K562 (cell line): Measurements from ENCODE around the gene PRKAA2. TPM values are rescaled to one million over a fixed set of nuclear protein-coding genes. Genes with fewer than 3 reads are reported as not detected.
"Not testable (repeated sequence)": the region's sequence is repeated elsewhere in the genome, so short reads cannot be mapped to it uniquely, and the experiment has no call there.

Experiments
- ATAC-seq: fragments of 200-7000 bp; cut with Tn5 transposase; 3 replicates; pipeline ENCODE4 v1.9.1; 2020; ENCODE audit warnings: moderate library complexity
- BruUV-seq: library from RNA; stranded (reverse); fragments of 400-500 nt; replicated peaks from 2 replicates; lab custom pipeline; 2021; lab: Mats Ljungman, UMichigan
- CTCF ChIA-PET: fragments of 300-600 bp; formaldehyde crosslinking; extraction: SDS; loops from one replicate; lab custom pipeline; 2021; ENCODE audit warnings: low intra/inter-chr PET ratio; lab: Yijun Ruan, JAX
- POLR2A ChIA-PET: fragments of 300-600, 350-650 bp; sonication (Branson Sonifier 250); formaldehyde crosslinking; extraction: SDS; loops from one replicate; lab custom pipeline; 2021; ENCODE audit warnings: antibody characterized with exemption, inconsistent platforms; lab: Yijun Ruan, JAX
- DNase-seq, 4 experiments: peaks; one replicate each; pipeline versions ENCODE4 v3.0.0 to v3.0.0-alpha.2; 2011 to 2018; ENCODE audit warnings: low spot score in 3 of 4, mixed read lengths in 3 of 4; ENCODE audit errors: extremely low read depth in 1 of 4
- FAIRE-seq: peaks from 2 replicates; lab custom pipeline; 2011; peaks lifted over from hg19 to GRCh38; lab: Jason Lieb, UNC
- H2AFZ ChIP-seq: 2 replicates; pipeline ENCODE4 v1.6.0; 2011; ENCODE audit warnings: low read depth, low read length, control low read depth, inconsistent platforms
- H3K27ac ChIP-seq: fragments of 200-600 bp; 3 replicates; pipeline ENCODE4 v1.8.0; 2011; ENCODE audit warnings: low read depth, mild to moderate bottlenecking, control low read depth, inconsistent platforms, low read length, moderate library complexity, mixed read lengths; ENCODE audit errors: extremely low read depth
- H3K27me3 ChIP-seq, 2 experiments: fragments of 300-600 bp in 1 of 2; 2 replicates in 1 of 2; 3 replicates in 1 of 2; pipeline versions ENCODE4 v1.6.0 to v1.8.0; 2011; ENCODE audit warnings: inconsistent platforms in 2 of 2, low read length in 2 of 2, mild to moderate bottlenecking in 1 of 2, mixed read lengths in 1 of 2, moderate library complexity in 1 of 2; ENCODE audit not compliant: control insufficient read depth in 2 of 2, insufficient read depth in 2 of 2
- H3K36me3 ChIP-seq: fragments of 300-600 bp; 3 replicates; pipeline ENCODE4 v1.8.0; 2011; ENCODE audit warnings: mild to moderate bottlenecking, low read length, inconsistent platforms; ENCODE audit not compliant: control insufficient read depth, insufficient read depth
- H3K4me1 ChIP-seq, 2 experiments: fragments of 200-600 bp in 1 of 2; replicated peaks in 1 of 2; 2 replicates in 1 of 2; 3 replicates in 1 of 2; pipeline versions ENCODE4 v1.5.1 to v1.8.0; 2011; ENCODE audit warnings: inconsistent platforms in 2 of 2, low read length in 2 of 2, mild to moderate bottlenecking in 1 of 2, mixed read lengths in 1 of 2, moderate library complexity in 1 of 2; ENCODE audit not compliant: control insufficient read depth in 2 of 2, insufficient read depth in 2 of 2
- H3K4me2 ChIP-seq: 2 replicates; pipeline ENCODE4 v1.6.1; 2011; ENCODE audit warnings: low read length, control low read depth, inconsistent platforms, mixed read lengths; ENCODE audit not compliant: insufficient read depth
- H3K4me3 ChIP-seq: fragments of 200-600 bp; sonication (generic), shearing (Covaris generic); 2 replicates; pipeline ENCODE4 v1.5.1; 2016; ENCODE audit warnings: control low read depth, inconsistent platforms
- H3K79me2 ChIP-seq: fragments of 200-600 bp; 3 replicates; pipeline ENCODE4 v1.8.0; 2011; ENCODE audit warnings: low read length, inconsistent platforms; ENCODE audit not compliant: control insufficient read depth, insufficient read depth
- H3K9ac ChIP-seq, 2 experiments: 2 replicates each; pipeline versions ENCODE4 v1.6.0 to v1.6.1; 2011; ENCODE audit warnings: low read depth in 2 of 2, low read length in 2 of 2, control low read depth in 1 of 2, inconsistent platforms in 1 of 2, mild to moderate bottlenecking in 1 of 2, mixed read lengths in 1 of 2; ENCODE audit not compliant: insufficient read depth in 1 of 2
- H3K9me1 ChIP-seq: one replicate; pipeline ENCODE4 v1.6.0; 2011; ENCODE audit warnings: inconsistent platforms, mild to moderate bottlenecking, low read length, moderate library complexity; ENCODE audit not compliant: control insufficient read depth, insufficient read depth
- H3K9me3 ChIP-seq: replicated peaks from 2 replicates; pipeline ENCODE4 v1.5.1; 2011; ENCODE audit warnings: low read depth, low read length, inconsistent platforms; ENCODE audit not compliant: control insufficient read depth, insufficient read depth
- H4K20me1 ChIP-seq: replicated peaks from 2 replicates; pipeline ENCODE4 v1.6.1; 2011; ENCODE audit warnings: low read length, inconsistent platforms, mixed read lengths; ENCODE audit not compliant: control insufficient read depth, insufficient read depth
- RBM25 ChIP-seq: fragments of 200-400 bp; formaldehyde crosslinking; IDR thresholded peaks from 2 replicates; pipeline ENCODE4 v1.6.1; 2018; ENCODE audit warnings: low read length, low read depth, moderate library complexity; ENCODE audit not compliant: severe bottlenecking
- ZNF146 ChIP-seq: IDR thresholded peaks from one replicate; pipeline ENCODE4 v1.6.1; 2018; ENCODE audit warnings: missing compliant biosample characterization; ENCODE audit not compliant: unreplicated experiment
- WGBS: fragments of 100-300 bp; shearing (Covaris generic); methylation state at CpG from one replicate; pipeline ENCODE4 v1.1.6; 2016; ENCODE audit warnings: low coverage, mixed read lengths; ENCODE audit not compliant: insufficient coverage; ENCODE audit errors: missing lambda C conversion rate; 5-methylcytosine and 5-hydroxymethylcytosine counted together
- in situ Hi-C: fragments of 300-500 bp; cut with MboI; formaldehyde crosslinking; loops from 4 replicates; pipeline ENCODE4 v1.15.0; 2018; ENCODE audit warnings: inconsistent platforms, mixed read lengths
- intact Hi-C: fragments of 100-400 bp; cut with micrococcal nuclease; formaldehyde crosslinking; loops from 2 replicates; pipeline ENCODE4 v1.14.2; 2022
- polyA plus RNA-seq, 8 experiments: library from polyadenylated mRNA; depleted of rRNA in 4 of 8; stranded (reverse) in 5 of 8; unstranded in 3 of 8; fragments of >200 nt; fragmentation: Nextera tagmentation in 2 of 8; fragmentation: Illumina TruSeq in 1 of 8; extraction: Ambion mirVana in 2 of 8; extraction: Trizol in 1 of 8; gene quantifications; 2 replicates each; pipeline versions ENCODE4 v1.2.1 to v1.2.3, GENCODE V29; 2011 to 2014; ENCODE audit warnings: inconsistent platforms in 1 of 8, missing spikeins in 1 of 8
- total RNA-seq, 7 experiments: library from RNA; depleted of rRNA in 6 of 7; stranded (reverse); fragments of >200 nt in 6 of 7; fragmentation: Illumina TruSeq in 2 of 7; extraction: Trizol in 2 of 7; gene quantifications; 2 replicates each; pipeline versions ENCODE4 v1.2.1 to v1.2.3, GENCODE V29; 2011 to 2021; ENCODE audit warnings: low replicate concordance in 1 of 7

Gene PRKAA2
- total and polyA plus RNA-seq, 9 of the 15 experiments (the other 6 are each of a cell fraction or from before 2014, with no cell fraction given): 0.01 TPM; not detected in 8

GRCh38 chr1:56595397-56596191 is 49.5 kb upstream of the PRKAA2 start:
- H3K36me3 ChIP-seq: not testable (repeated sequence)

GRCh38 chr1:56610097-56610496 is 35.0 kb upstream of the PRKAA2 start:
- H3K27ac ChIP-seq, CTCF ChIA-PET, H3K9me3 ChIP-seq, H3K4me3 ChIP-seq, H3K4me2 ChIP-seq, DNase-seq, POLR2A ChIA-PET, H4K20me1 ChIP-seq, in situ Hi-C loops, FAIRE-seq, BruUV-seq, H2AFZ ChIP-seq, ATAC-seq, H3K9me1 ChIP-seq, H3K36me3 ChIP-seq, intact Hi-C loops, H3K9ac ChIP-seq, H3K4me1 ChIP-seq, H3K79me2 ChIP-seq, H3K27me3 ChIP-seq: not testable (repeated sequence)
- 0% methylated on average over 2 of the region's 2 CpGs for WGBS

More at GRCh38 chr1:56595397-56596191, 49.5 kb upstream of the PRKAA2 start:
- CTCF ChIA-PET, H3K27ac ChIP-seq, FAIRE-seq, H4K20me1 ChIP-seq, H2AFZ ChIP-seq, H3K9me1 ChIP-seq, H3K27me3 ChIP-seq, H3K79me2 ChIP-seq, POLR2A ChIA-PET, BruUV-seq, DNase-seq, H3K4me2 ChIP-seq, H3K9ac ChIP-seq, intact Hi-C loops, H3K4me1 ChIP-seq, H3K9me3 ChIP-seq, ATAC-seq, H3K4me3 ChIP-seq: not testable (repeated sequence)
- in situ Hi-C loops: loop anchor here (25.0 kb wide), 2 partner anchors 1208 to 1458 kb away; no protein-coding TSS in a partner anchor
- peak; percentile 8 for TF ChIP-seq RBM25
- TF ChIP-seq ZNF146 (CRISPR knock-in tag): peak; percentile 77
- 27% methylated on average over 4 of the region's 5 CpGs for WGBS

- in situ Hi-C loops, H3K9me1 ChIP-seq, H3K4me2 ChIP-seq, H3K27ac ChIP-seq, H3K27me3 ChIP-seq, POLR2A ChIA-PET, H3K4me1 ChIP-seq, intact Hi-C loops, FAIRE-seq, H3K9ac ChIP-seq, H3K9me3 ChIP-seq, ATAC-seq, CTCF ChIA-PET, BruUV-seq, DNase-seq, H4K20me1 ChIP-seq, H3K4me3 ChIP-seq, H2AFZ ChIP-seq, H3K36me3 ChIP-seq, H3K79me2 ChIP-seq: not testable (repeated sequence)
- WGBS: 0% methylated on average over 6 of the region's 6 CpGs
Observed at GRCh38 chr1:56610770-56611169, 34.3 kb upstream of the PRKAA2 start.
